GM12875 (cell line): ENCODE results near the gene FAM149A.

Experiments used
- H3K4me3 ChIP-seq: one replicate; pipeline ENCODE4 v1.5.1; 2011; ENCODE audit warnings: low read depth, low read length, control low read depth
- TF ChIP-seq, protein P1 (sequence below): IDR thresholded peaks from 2 replicates; pipeline ENCODE4 v1.5.1; 2011; ENCODE audit warnings: low read depth, mild to moderate bottlenecking, control low read depth, inconsistent platforms, low read length, moderate library complexity, borderline replicate concordance; ENCODE audit not compliant: insufficient read depth

The FAM149A gene

GRCh38 chr4:186105647-186106321, 1.3 kb downstream of the FAM149A start:
- TF ChIP-seq, protein P1, sequence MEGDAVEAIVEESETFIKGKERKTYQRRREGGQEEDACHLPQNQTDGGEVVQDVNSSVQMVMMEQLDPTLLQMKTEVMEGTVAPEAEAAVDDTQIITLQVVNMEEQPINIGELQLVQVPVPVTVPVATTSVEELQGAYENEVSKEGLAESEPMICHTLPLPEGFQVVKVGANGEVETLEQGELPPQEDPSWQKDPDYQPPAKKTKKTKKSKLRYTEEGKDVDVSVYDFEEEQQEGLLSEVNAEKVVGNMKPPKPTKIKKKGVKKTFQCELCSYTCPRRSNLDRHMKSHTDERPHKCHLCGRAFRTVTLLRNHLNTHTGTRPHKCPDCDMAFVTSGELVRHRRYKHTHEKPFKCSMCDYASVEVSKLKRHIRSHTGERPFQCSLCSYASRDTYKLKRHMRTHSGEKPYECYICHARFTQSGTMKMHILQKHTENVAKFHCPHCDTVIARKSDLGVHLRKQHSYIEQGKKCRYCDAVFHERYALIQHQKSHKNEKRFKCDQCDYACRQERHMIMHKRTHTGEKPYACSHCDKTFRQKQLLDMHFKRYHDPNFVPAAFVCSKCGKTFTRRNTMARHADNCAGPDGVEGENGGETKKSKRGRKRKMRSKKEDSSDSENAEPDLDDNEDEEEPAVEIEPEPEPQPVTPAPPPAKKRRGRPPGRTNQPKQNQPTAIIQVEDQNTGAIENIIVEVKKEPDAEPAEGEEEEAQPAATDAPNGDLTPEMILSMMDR = no peak
- no peak overlapping the region for H3K4me3 ChIP-seq

- TF ChIP-seq, protein P1 = no peak
- H3K4me3 ChIP-seq = no peak overlapping the region
These were observed 3.4 kb downstream of the FAM149A start for GRCh38 chr4:186107947-186108346.

DNA sequence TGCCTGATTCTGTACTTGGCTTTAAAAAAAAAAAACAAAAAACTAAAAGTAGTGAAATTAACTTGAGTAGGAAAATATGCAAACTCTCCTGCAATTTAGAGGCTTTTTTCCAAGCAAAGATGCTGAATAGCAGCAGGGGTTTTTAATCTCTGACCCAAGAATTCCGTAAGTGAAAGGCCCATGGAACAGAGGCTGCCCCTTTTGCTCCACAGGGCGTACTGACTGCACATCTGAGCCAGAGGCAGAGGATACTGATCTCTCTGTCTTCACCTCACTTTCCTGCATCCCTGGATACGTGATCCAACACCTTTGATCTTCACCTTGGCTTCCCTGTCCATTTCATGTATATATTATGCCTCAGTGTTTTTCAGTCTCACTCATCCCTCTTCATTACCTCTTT, 3.9 kb downstream of the FAM149A start:
- no peak overlapping the region for H3K4me3 ChIP-seq
- TF ChIP-seq, protein P1 = no peak

DNA sequence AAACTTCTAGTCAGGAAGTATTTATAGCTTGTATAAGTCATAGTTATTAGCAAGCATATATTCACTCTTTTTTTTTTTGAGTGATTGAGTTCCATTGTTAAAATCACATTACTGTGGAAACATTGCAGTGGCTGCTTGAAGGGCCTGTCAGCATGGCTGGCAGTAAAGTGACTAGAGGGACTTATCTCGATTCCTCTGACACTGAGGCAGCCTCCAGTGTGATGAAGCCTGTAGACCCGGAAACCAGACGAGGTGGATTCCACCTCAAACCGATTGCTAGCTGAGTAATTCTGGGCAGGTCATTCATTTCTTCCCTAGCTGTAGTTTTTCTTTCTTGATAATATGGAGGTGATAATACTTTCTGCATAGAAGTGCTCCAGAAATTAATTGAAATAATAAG, 4.7 kb downstream of the FAM149A start:
- H3K4me3 ChIP-seq = no peak overlapping the region
- TF ChIP-seq, protein P1 = no peak

- no peak overlapping the region for H3K4me3 ChIP-seq
- TF ChIP-seq, protein P1 = no peak
These were observed 12.2 kb downstream of the FAM149A start for GRCh38 chr4:186116697-186117096.

DNA sequence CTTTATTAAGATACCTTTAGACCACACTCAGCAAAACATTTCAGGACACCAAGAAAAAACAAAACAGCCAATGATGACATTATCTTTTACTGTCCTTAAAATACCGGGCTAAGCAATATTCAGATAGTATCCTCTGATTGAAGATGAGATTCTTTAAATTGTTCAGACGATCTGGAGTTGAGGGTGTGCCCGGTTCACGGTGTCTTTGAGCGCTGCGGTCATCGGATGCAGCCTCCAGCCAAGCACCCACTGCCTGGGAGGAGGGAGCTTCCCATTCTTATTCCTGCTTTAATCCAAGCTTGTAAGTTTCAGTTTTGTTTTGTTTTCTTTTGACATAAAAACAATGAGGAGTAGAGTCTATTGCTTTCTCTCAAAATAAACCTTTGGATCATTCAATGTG, 14.1 kb downstream of the FAM149A start:
- TF ChIP-seq, protein P1 = no peak
- no peak overlapping the region for H3K4me3 ChIP-seq

DNA sequence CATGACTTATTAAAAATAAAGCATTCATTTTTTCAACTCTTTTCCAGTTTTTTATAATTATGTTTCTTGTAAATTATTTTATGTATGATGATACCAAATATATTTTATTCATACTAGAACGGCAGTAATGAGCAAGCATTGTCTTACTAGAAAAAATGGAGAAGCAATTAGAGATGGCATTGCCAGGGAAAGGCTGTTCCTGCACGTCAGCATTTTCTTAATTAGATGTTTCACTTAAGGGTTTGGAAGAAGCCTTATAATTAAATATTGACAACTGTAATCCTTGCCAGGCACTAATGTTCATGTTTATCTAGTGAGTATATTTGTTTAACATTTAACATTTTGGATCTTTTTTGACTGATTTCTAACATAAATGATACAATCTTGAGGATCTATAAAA, 16.6 kb downstream of the FAM149A start:
- no peak overlapping the region for H3K4me3 ChIP-seq
- TF ChIP-seq, protein P1 = no peak
